HepG2 (cell line): Measurements from ENCODE around the gene CTIF. TPM values are rescaled to one million over a fixed set of nuclear protein-coding genes. Genes with fewer than 3 reads are reported as not detected.

Experiments used
- ARNT2 ChIP-seq: sonication (generic); formaldehyde crosslinking; IDR thresholded peaks from 2 replicates; pipeline ENCODE4 v1.8.0; 2022; ENCODE audit warnings: mild to moderate bottlenecking, low read depth, missing genetic modification reagents, moderate library complexity
- CREM ChIP-seq, 2 experiments: sonication (generic) in 1 of 2; formaldehyde crosslinking in 1 of 2; IDR thresholded peaks; 2 replicates each; pipeline versions ENCODE4 v1.4.0 to v1.6.1; 2016 to 2020; ENCODE audit warnings: antibody characterized with exemption in 1 of 2, mild to moderate bottlenecking in 1 of 2, missing genetic modification reagents in 1 of 2
- GRHL1 ChIP-seq: sonication (generic); formaldehyde crosslinking; conservative IDR thresholded peaks from 2 replicates; pipeline ENCODE4 v1.8.0; 2022; ENCODE audit warnings: missing genetic modification reagents
- HHEX ChIP-seq: IDR thresholded peaks from 2 replicates; pipeline ENCODE4 v1.6.1; 2016; ENCODE audit warnings: control low read depth
- IRF1 ChIP-seq: sonication (generic); formaldehyde crosslinking; IDR thresholded peaks from 2 replicates; pipeline ENCODE4 v1.4.0; 2020; ENCODE audit warnings: low read depth, mild to moderate bottlenecking, missing genetic modification reagents
- KDM4B ChIP-seq: sonication (generic); formaldehyde crosslinking; IDR thresholded peaks from 2 replicates; pipeline ENCODE4 v1.4.0; 2020; ENCODE audit warnings: missing genetic modification reagents
- KMT2B ChIP-seq: IDR thresholded peaks from 2 replicates; pipeline ENCODE4 v1.6.1; 2016; ENCODE audit warnings: missing genetic modification reagents, missing compliant biosample characterization
- MBD4 ChIP-seq: IDR thresholded peaks from 2 replicates; pipeline ENCODE4 v1.6.1; 2012; ENCODE audit warnings: low read length, inconsistent platforms, borderline replicate concordance
- NFYB ChIP-seq: sonication (generic); formaldehyde crosslinking; IDR thresholded peaks from 2 replicates; pipeline ENCODE4 v1.4.0; 2020; ENCODE audit warnings: missing genetic modification reagents
- NONO ChIP-seq, 2 experiments: fragments of 450-650 bp in 1 of 2; sonication (generic) in 1 of 2; formaldehyde crosslinking in 1 of 2; IDR thresholded peaks in 1 of 2; conservative IDR thresholded peaks in 1 of 2; 2 replicates each; pipeline versions ENCODE4 v1.6.1 to v1.8.0; 2017 to 2022; ENCODE audit warnings: mild to moderate bottlenecking in 1 of 2, missing genetic modification reagents in 1 of 2, moderate library complexity in 1 of 2
- PATZ1 ChIP-seq: sonication (generic); formaldehyde crosslinking; IDR thresholded peaks from 2 replicates; pipeline ENCODE4 v1.4.0; 2020; ENCODE audit warnings: missing genetic modification reagents
- POGK ChIP-seq: sonication (generic); formaldehyde crosslinking; conservative IDR thresholded peaks from 2 replicates; pipeline ENCODE4 v1.8.0; 2022; ENCODE audit warnings: mild to moderate bottlenecking, moderate library complexity, missing genetic modification reagents
- RFX5 ChIP-seq: IDR thresholded peaks from 2 replicates; pipeline ENCODE4 v1.6.1; 2011; ENCODE audit warnings: low read depth, low read length, improper control_type of control experiment
- RORA ChIP-seq: sonication (generic); formaldehyde crosslinking; IDR thresholded peaks from 2 replicates; pipeline ENCODE4 v1.5.0; 2020; ENCODE audit warnings: mild to moderate bottlenecking, missing genetic modification reagents, moderate library complexity
- SOX5 ChIP-seq: IDR thresholded peaks from 2 replicates; pipeline ENCODE4 v1.6.1; 2016; ENCODE audit warnings: borderline replicate concordance
- TBX3 ChIP-seq: fragments of 450-650 bp; IDR thresholded peaks from 2 replicates; pipeline ENCODE4 v1.6.1; 2017; ENCODE audit warnings: antibody characterized with exemption, mild to moderate bottlenecking, inconsistent platforms, borderline replicate concordance
- ZBTB39 ChIP-seq: sonication (generic); formaldehyde crosslinking; IDR thresholded peaks from 2 replicates; pipeline ENCODE4 v1.5.0; 2020; ENCODE audit warnings: missing genetic modification reagents
- ZNF225 ChIP-seq: sonication (generic); formaldehyde crosslinking; IDR thresholded peaks from 2 replicates; pipeline ENCODE4 v1.4.0; 2020; ENCODE audit warnings: mild to moderate bottlenecking, missing genetic modification reagents
- ZNF260 ChIP-seq: sonication (generic); formaldehyde crosslinking; IDR thresholded peaks from 2 replicates; pipeline ENCODE4 v1.4.0; 2020; ENCODE audit warnings: missing genetic modification reagents, low read depth, mild to moderate bottlenecking, borderline replicate concordance
- ZNF841 ChIP-seq: sonication (generic); formaldehyde crosslinking; IDR thresholded peaks from 2 replicates; pipeline ENCODE4 v1.8.1; 2023; ENCODE audit warnings: missing genetic modification reagents, borderline replicate concordance
- ZNF878 ChIP-seq: sonication (generic); formaldehyde crosslinking; IDR thresholded peaks from 2 replicates; pipeline ENCODE4 v1.8.1; 2023; ENCODE audit warnings: mild to moderate bottlenecking, missing genetic modification reagents, moderate library complexity
- polyA plus RNA-seq, 8 experiments: library from polyadenylated mRNA; depleted of rRNA in 3 of 8; stranded (reverse) in 7 of 8; unstranded in 1 of 8; fragments of >200 nt; fragmentation: Illumina TruSeq in 4 of 8; extraction: Trizol in 4 of 8; gene quantifications; 2 replicates each; pipeline versions ENCODE4 v1.2.1 to v1.2.3, GENCODE V29; 2011 to 2016; ENCODE audit warnings: low read depth in 4 of 8, missing spikeins in 1 of 8, mixed read lengths in 1 of 8; ENCODE audit not compliant: insufficient read depth in 1 of 8
- total RNA-seq, 5 experiments: library from RNA; depleted of rRNA; stranded (reverse); fragments of >200 nt; fragmentation: Illumina TruSeq; extraction: Trizol; gene quantifications; 2 replicates each; pipeline ENCODE4 v1.2.3, GENCODE V29; 2016; ENCODE audit warnings: low read depth in 1 of 5

Gene CTIF
- total and polyA plus RNA-seq, 2 of the 13 experiments (the other 11 are each of a cell fraction or from before 2014, with no cell fraction given): 18.2 to 28.0 TPM

- TF ChIP-seq ZBTB39 (no peak), MBD4 (no peak), SOX5 (no peak; the same call in 1 of the 2 replicates), RFX5 (no peak), NFYB (CRISPR knock-in tag) (no peak), RORA (no peak), GRHL1 (CRISPR knock-in tag) (no peak), NONO (IDR thresholded peaks at IDR 0.05) (no peak), NONO (CRISPR knock-in tag; conservative IDR thresholded peaks at IDR 0.05) (peak; percentile 74), POGK (CRISPR knock-in tag) (no peak), CREM (IDR thresholded peaks at IDR 0.05) (no peak), CREM (CRISPR knock-in tag; IDR thresholded peaks at IDR 0.05) (no peak), ZNF878 (no peak), KDM4B (CRISPR knock-in tag) (no peak), ZNF260 (CRISPR knock-in tag) (no peak), ZNF225 (CRISPR knock-in tag) (no peak), TBX3 (no peak), KMT2B (CRISPR knock-in tag) (no peak; the same call in 1 of the 2 replicates), HHEX (CRISPR knock-in tag) (no peak), ZNF841 (CRISPR knock-in tag) (no peak), IRF1 (CRISPR knock-in tag) (no peak), PATZ1 (CRISPR knock-in tag) (peak; percentile 85), ARNT2 (CRISPR knock-in tag) (no peak)
Observed at GRCh38 chr18:48896875-48897511, 358.2 kb downstream of the CTIF start (continued).
